ENCODE measurements around the gene MEIOSIN. TPM values are rescaled to one million over a fixed set of nuclear protein-coding genes. Genes with fewer than 3 reads are reported as not detected.

The MEIOSIN gene
- total and polyA plus RNA-seq, 5 donors from 2014 or later, result not detected

DNA sequence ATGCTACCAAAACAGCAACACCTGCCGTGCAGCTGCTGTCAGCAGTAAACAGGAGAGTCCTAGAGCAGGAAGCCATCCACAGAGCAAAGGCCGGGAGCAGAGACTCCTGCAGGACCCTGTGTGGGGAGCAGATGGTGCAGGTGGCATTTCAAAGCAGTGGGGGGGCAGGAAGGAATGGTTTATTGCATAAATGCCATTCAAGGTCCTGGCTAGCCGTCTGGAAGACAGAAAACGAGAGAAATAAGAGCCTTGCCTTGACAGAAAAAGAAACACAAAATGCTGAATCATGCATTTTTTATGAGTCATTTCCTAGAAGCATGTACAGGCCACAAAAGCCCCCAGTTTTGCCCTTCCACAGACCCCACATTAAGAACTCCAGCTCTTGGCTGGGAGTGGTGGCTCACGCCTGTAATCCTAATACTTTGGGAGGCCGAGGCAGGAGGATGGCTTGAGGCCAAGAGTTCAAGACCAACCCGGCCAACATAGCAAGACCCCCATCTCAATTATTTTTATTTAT lies 76.5 kb downstream of the MEIOSIN start:
- Histone ChIP-seq H3K9me3 (ENCODE audit: control insufficient read depth in 2 of 2, low read length in 2 of 2) (no peaks in the 10 kb centered on the region), H3K4me3 (ENCODE audit: low read depth, low read length) (no peak overlapping the region), H3K4me1 (ENCODE audit: control insufficient read depth, insufficient read depth, low read length, poor library complexity, severe bottlenecking) (no peaks in the 10 kb centered on the region), H3K36me3 (ENCODE audit: control insufficient read depth, insufficient read depth, low read length) (no peaks in the 10 kb centered on the region), H3K27ac (ENCODE audit: insufficient read depth, low read length, poor library complexity, severe bottlenecking) (no peak overlapping the region), H3K27me3 (ENCODE audit: control insufficient read depth, insufficient read depth, low read length) (no peaks in the 10 kb centered on the region)
- Mint-ChIP-seq H3K4me3 (no peak overlapping the region), H3K27me3 (no peaks in the 10 kb centered on the region), H3K4me1 (peaks cover 0 to 7% (median 2%) of the 10 kb centered on the region in 4 donors), H3K36me3 (no peaks in the 10 kb centered on the region), H3K9me3 (no peaks in the 10 kb centered on the region), H3K27ac (peak overlapping the region in 1 of 3 donors; percentile 92)
- DNase-seq, result peak in 1 of 3 donors; percentile 34
- no peak for ATAC-seq (ENCODE audit: low read depth in 2 of 2)

DNA sequence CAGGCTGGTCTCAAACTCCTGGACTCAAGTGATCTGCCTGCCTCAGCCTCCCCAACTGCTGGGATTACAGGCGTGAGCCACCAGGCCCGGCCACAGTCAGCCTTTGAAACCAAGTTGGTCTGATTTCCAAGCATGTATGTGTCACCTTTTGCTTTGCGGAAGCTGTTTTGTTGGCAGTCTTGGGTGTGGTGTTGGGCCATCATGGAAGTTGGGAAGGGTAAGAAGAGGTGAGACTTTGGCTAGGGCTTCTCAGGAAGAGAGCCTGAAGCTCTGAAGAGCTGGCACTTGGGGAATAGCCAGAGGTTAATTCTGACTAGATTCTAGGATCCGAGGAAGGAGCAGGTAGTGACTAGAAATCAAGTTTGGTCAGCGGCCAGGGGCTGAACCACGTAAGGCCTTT lies 79.1 kb downstream of the MEIOSIN start:
- ATAC-seq (ENCODE audit: low read depth in 2 of 2) (no peak), DNase-seq (no peak)
- Mint-ChIP-seq H3K4me1 (peaks cover 0 to 12% (median 2%) of the 10 kb centered on the region in 4 donors), H3K36me3 (no peaks in the 10 kb centered on the region), H3K9me3 (no peaks in the 10 kb centered on the region), H3K27ac (no peak overlapping the region), H3K4me3 (no peak overlapping the region), H3K27me3 (no peaks in the 10 kb centered on the region)
- Histone ChIP-seq H3K27me3 (ENCODE audit: control insufficient read depth, insufficient read depth, low read length) (no peaks in the 10 kb centered on the region), H3K4me1 (ENCODE audit: control insufficient read depth, insufficient read depth, low read length, poor library complexity, severe bottlenecking) (peaks cover 18% of the 10 kb centered on the region), H3K4me3 (ENCODE audit: low read depth, low read length) (no peak overlapping the region), H3K36me3 (ENCODE audit: control insufficient read depth, insufficient read depth, low read length) (no peaks in the 10 kb centered on the region), H3K27ac (ENCODE audit: insufficient read depth, low read length, poor library complexity, severe bottlenecking) (no peak overlapping the region), H3K9me3 (ENCODE audit: control insufficient read depth in 2 of 2, low read length in 2 of 2) (no peaks in the 10 kb centered on the region)

Other genes starting within 250 kb of the MEIOSIN start
- 1.5 TPM for gene RTN2, start 236.4 kb upstream of the MEIOSIN start, total RNA-seq
- under 1 TPM; 0.09 to 0.88 (median 0.28) TPM for gene RTN2, start 236.4 kb upstream of the MEIOSIN start, polyA plus RNA-seq
- gene PPM1N, start 235.0 kb upstream of the MEIOSIN start, total RNA-seq, result 2.3 TPM
- gene PPM1N, start 235.0 kb upstream of the MEIOSIN start, polyA plus RNA-seq, result 1 to 10 TPM; 2.5 to 6.7 (median 3.7) TPM
- 115 TPM for gene VASP, start 226.0 kb upstream of the MEIOSIN start, total RNA-seq
- 10 to 100 TPM; 40.3 to 53.2 (median 50.4) TPM for gene VASP, start 226.0 kb upstream of the MEIOSIN start, polyA plus RNA-seq
- 7.3 TPM for gene OPA3, start 148.6 kb upstream of the MEIOSIN start, total RNA-seq
- gene OPA3, start 148.6 kb upstream of the MEIOSIN start, polyA plus RNA-seq, result 1 to 10 TPM; 4.7 to 8.2 (median 5.9) TPM
- gene GPR4, start 131.2 kb upstream of the MEIOSIN start, total RNA-seq, result not detected
- not detected for gene GPR4, start 131.2 kb upstream of the MEIOSIN start, polyA plus RNA-seq
- 90.0 TPM for gene EML2, start 94.0 kb upstream of the MEIOSIN start, total RNA-seq
- 10 to 100 TPM; 15.1 to 23.8 (median 18.3) TPM for gene EML2, start 94.0 kb upstream of the MEIOSIN start, polyA plus RNA-seq
- gene GIPR, start 65.2 kb upstream of the MEIOSIN start, total RNA-seq, result 9.3 TPM
- gene GIPR, start 65.2 kb upstream of the MEIOSIN start, polyA plus RNA-seq, result under 1 TPM in 3 of 4 donors, not detected in 1; 0.15 to 0.19 (median 0.17) TPM
- 271 TPM for gene SNRPD2, start 41.5 kb upstream of the MEIOSIN start, total RNA-seq
- 1,000 to 10,000 TPM; 1,054 to 1,255 (median 1,105) TPM for gene SNRPD2, start 41.5 kb upstream of the MEIOSIN start, polyA plus RNA-seq
- gene QPCTL, start 40.8 kb upstream of the MEIOSIN start, total RNA-seq, result 10.0 TPM
- 1 to 10 TPM in 1 of 4 donors, under 1 TPM in 3; 0.37 to 1.1 (median 0.52) TPM for gene QPCTL, start 40.8 kb upstream of the MEIOSIN start, polyA plus RNA-seq
- gene FBXO46, start 2.5 kb upstream of the MEIOSIN start, total RNA-seq, result 26.5 TPM
- gene FBXO46, start 2.5 kb upstream of the MEIOSIN start, polyA plus RNA-seq, result 10 to 100 TPM in 3 of 4 donors, 1 to 10 TPM in 1; 8.0 to 12.0 (median 10.5) TPM
- 1.3 TPM for gene SIX5, start 35.8 kb downstream of the MEIOSIN start, total RNA-seq
- gene SIX5, start 35.8 kb downstream of the MEIOSIN start, polyA plus RNA-seq, result under 1 TPM in 3 of 4 donors, not detected in 1; 0.17 to 0.31 (median 0.20) TPM
- gene DMPK, start 49.1 kb downstream of the MEIOSIN start, total RNA-seq, result 68.1 TPM
- gene DMPK, start 49.1 kb downstream of the MEIOSIN start, polyA plus RNA-seq, result 1 to 10 TPM in 3 of 4 donors, under 1 TPM in 1; 0.61 to 1.6 (median 1.5) TPM
- 63.8 TPM for gene DMWD, start 59.4 kb downstream of the MEIOSIN start, total RNA-seq
- 10 to 100 TPM; 13.5 to 18.3 (median 15.7) TPM for gene DMWD, start 59.4 kb downstream of the MEIOSIN start, polyA plus RNA-seq
- 0.20 TPM for gene RSPH6A, start 81.9 kb downstream of the MEIOSIN start, total RNA-seq
- gene RSPH6A, start 81.9 kb downstream of the MEIOSIN start, polyA plus RNA-seq, result not detected
- 87.6 TPM for gene SYMPK, start 129.7 kb downstream of the MEIOSIN start, total RNA-seq
- gene SYMPK, start 129.7 kb downstream of the MEIOSIN start, polyA plus RNA-seq, result 10 to 100 TPM in 2 of 4 donors, 1 to 10 TPM in 2; 5.0 to 13.0 (median 8.6) TPM
- not detected for gene FOXA3, start 130.9 kb downstream of the MEIOSIN start, total RNA-seq
- gene FOXA3, start 130.9 kb downstream of the MEIOSIN start, polyA plus RNA-seq, result not detected
- 21.2 TPM for gene IRF2BP1, start 152.7 kb downstream of the MEIOSIN start, total RNA-seq
- gene IRF2BP1, start 152.7 kb downstream of the MEIOSIN start, polyA plus RNA-seq, result 1 to 10 TPM; 4.5 to 6.4 (median 5.4) TPM
- 8.7 TPM for gene MYPOP, start 169.2 kb downstream of the MEIOSIN start, total RNA-seq
- under 1 TPM in 3 of 4 donors, not detected in 1; 0.17 to 0.44 (median 0.20) TPM for gene MYPOP, start 169.2 kb downstream of the MEIOSIN start, polyA plus RNA-seq
- gene NANOS2, start 181.3 kb downstream of the MEIOSIN start, total RNA-seq, result not detected
- not detected for gene NANOS2, start 181.3 kb downstream of the MEIOSIN start, polyA plus RNA-seq
- gene NOVA2, start 240.4 kb downstream of the MEIOSIN start, total RNA-seq, result not detected
- not detected for gene NOVA2, start 240.4 kb downstream of the MEIOSIN start, polyA plus RNA-seq

Measured in CD4-positive, CD25-positive, alpha-beta regulatory T cell (primary cell).